ENCODE results near the gene NUTM2D.
"Not testable (repeated sequence)": the region's sequence is repeated elsewhere in the genome, so short reads cannot be mapped to it uniquely, and the experiment has no call there.

- not testable (repeated sequence) for TF ChIP-seq CTCF (conservative IDR thresholded peaks at IDR 0.05; ENCODE audit: low read depth, low read length); BHLHE40 (IDR thresholded peaks at IDR 0.05; ENCODE audit: low read depth, low read length); POLR2A (IDR thresholded peaks at IDR 0.05; ENCODE audit: low read depth, low read length); CEBPB (IDR thresholded peaks at IDR 0.05; ENCODE audit: low read depth, low read length); USF2 (IDR thresholded peaks at IDR 0.05; ENCODE audit: low read depth, low read length); MAFK (IDR thresholded peaks at IDR 0.05; ENCODE audit: low read depth, low read length)
Observed at GRCh38 chr10:87352825-87353224, 4.7 kb upstream of the NUTM2D start.
